GM21367 (cell line): ENCODE measurements around the gene XYLT1.

Experiments used
- ATAC-seq: cut with Tn5 transposase; IDR thresholded peaks from one replicate; pipeline ENCODE4 v1.9.1; 2021; ENCODE audit not compliant: unreplicated experiment

XYLT1 gene

DNA sequence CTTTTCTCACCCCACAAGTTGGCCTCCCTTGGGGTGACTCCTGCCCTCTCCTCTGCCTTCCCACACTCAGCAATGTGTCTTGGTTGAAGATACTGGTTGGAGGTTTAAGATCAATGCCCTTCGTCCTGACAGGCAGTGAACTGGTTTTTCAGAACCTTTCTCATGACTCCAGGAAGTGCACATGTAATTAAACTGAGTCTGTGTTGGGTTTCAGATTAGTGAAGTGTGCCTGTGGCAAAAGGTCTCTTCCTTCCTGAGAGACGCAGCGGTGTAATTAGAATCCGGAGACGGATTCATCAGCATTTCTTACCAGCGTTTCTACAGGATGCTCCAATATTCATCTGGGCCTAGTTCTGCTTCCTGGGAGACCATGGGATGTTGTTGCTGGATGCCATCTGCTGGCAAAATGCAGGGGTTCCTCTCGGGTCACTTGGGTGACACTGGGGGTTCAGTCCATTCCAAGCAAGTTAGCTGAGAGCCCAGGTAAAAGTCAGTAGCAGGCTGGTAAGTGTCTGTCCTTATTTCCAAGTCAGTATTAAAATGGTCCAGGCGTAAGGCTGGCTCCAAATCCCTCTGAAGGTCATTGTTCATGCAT, 233.3 kb downstream of the XYLT1 start:
- ATAC-seq, result no peak

DNA sequence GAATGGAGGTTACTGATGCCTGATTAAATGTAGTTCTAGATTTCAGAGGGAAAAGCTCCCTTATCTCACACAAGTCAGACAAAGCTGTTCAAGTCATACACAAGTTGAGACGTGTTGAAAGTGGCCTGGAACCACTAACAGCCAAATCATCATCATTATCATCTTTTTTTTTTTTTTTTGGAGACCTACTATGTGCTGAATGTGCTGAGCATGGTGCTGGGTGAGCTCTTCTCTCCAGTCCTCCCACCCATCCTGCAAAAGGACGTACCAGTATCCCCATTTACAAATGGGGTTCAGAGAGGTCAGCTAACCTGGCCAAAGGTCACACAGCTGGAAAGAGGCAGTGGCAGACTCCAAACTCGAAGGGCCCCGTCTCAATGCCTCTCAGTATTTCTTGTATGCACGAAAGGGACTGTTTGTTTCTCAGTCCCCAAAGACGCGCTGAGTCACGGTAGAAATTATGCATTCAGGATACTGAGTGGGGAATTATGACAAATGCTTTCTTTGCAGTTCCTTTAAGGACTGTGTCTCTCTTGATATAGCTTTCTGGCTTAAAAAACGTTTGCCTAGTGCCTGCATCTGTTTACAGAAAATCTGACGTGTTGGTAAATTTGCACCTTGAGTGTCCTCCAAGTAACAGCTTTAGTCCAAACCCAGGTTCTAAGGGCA, 235.5 kb downstream of the XYLT1 start:
- ATAC-seq, result no peak

DNA sequence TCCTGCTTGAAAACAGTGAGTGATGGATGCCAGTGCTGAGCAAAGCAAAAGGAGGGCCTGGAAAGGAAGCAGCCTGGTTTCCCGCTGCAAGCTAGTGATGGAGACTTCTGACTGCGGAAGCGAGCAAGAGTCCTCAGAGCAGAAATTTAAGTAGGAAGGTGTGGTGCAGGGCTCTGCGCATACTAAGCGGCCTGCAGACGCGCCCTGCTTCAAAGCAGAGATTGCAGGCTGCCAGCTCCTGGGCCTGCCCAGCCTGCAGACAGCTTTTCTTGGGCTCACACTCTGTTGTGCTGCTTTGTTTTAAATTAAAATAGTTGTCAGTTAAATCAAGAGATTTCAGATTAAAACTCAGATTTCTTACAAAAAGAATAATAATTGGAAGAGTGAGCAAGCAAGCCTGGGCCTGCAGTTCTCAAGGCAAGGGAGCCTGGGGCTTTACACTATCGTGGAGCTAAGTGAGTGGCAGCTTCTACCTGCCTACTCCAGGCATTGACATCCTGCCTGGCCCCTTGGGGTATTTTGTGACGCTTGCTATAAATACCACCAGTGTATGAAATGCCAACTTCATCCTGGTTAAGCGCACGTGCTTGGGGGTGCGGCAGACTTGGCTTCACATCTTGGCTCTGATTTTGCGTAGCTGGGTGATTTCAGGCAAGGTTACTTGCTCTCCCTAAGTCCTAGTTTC, 237.3 kb downstream of the XYLT1 start:
- ATAC-seq, result no peak

DNA sequence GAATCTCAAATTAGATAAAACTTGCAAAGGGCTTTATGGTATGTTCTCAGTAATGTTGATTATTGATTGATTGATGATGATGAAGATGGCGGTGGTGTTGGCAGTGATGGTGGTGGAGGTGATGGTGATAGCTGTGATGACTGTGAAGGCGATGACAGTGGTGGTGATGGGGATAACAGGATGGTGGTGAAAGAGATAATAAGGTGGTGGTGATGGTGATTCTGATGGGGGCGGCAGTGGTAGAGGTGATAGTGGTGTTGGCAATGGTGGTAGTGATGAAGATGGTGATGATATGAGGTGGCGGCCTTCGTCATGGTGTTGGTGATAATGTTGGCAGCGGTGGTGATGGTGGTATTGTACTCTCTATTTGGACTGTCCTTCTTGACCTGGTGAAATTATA, 238.3 kb downstream of the XYLT1 start:
- ATAC-seq, result no peak

DNA sequence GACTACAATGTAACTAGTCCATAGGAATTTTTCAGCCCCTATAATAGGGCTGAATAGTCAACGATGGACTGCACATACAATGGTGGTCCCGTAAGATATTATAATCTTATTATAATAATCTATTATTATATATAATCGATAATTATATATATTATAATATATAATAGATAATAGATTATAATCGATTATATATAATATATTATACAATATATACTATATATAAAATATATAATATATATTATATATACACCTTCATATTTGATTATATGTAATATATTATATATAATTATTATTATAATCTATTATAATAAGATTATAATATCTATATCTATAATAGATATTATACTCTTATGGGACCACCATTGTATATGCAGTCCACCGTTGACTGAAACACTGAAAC, 238.8 kb downstream of the XYLT1 start:
- ATAC-seq, result no peak

DNA sequence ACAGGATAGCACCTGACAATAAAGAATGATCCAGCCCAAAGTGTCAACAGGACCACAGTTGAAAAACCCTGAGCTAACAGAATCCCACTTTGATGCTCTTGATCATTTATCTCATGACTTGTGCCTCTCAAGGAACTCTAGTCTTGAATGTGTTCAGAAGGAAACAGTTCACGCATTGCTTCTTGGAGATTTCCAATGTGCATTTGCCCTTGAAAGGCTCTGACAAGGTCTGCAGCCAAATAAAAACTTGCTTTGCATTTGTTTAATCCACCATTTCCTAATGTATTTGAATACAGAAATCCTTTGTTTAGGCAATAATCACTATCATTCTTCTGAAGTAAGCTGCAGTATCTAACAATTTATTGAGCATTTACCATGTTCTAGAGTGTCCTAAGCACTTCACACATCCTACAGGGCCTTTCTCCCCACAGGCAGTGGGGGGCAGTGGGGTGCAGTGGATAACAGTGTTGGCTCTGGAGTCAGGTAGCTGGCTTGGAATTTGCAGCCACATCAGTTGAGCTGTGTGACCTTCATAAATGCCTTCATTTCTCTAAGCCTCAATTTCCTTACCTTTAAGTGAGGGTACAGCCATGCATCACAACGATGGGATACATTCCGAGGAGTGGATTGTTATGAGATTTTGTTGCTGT, 239.7 kb downstream of the XYLT1 start:
- no peak for ATAC-seq

DNA sequence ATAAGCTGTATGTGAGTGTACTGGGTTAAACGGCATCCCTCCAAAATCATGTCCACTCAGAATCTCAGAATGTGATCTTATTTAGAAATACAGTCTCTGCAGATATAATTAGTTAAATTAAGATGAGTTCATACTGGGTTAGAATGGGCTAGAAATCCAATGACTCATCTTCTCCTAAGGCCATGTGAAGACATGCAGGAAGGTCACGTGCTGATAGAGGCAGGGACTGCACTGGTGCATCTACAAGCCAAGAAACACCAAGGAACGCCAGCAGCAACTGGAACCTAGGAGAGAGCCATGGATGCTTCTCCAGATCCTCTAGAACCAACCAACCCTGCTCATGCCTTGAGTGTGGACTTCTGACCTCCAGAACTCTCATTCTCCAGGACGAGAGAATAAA, 241.0 kb downstream of the XYLT1 start:
- ATAC-seq, result no peak

DNA sequence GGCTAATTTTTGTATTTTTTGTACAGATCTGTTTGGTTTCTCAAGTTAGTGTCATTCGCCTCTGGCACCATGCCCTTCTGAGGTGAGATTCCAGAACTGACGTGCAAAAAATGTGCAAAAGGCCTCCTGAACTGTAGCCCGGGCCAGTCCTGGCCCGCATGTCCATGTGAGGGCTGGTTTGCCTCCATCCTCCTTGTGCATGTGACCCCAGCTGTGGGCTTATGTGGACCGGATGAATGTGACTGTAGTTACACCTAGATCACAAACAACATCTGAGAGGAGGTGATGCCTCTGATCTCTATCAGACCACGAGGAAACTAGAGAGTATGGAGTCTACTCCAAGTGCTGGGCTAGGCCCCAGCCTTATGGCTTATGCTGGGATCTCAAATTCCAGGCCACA, 241.6 kb downstream of the XYLT1 start:
- no peak for ATAC-seq

DNA sequence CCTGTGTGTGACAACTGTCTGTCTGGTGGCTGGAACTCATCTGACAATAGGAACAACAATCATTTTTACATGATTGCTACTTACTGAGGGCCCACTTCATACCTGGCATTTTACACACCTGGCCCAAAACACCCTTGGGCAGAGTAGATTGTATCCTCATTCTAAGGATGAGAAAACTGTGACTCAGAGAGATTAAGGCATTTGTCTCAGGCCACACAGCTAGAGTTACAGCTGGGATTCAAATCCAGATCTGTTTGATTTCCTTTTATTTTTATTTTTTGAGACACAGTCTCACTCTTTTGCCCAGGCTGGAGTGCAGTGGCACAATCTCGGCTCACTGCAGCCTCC, 242.1 kb downstream of the XYLT1 start:
- ATAC-seq, result no peak

DNA sequence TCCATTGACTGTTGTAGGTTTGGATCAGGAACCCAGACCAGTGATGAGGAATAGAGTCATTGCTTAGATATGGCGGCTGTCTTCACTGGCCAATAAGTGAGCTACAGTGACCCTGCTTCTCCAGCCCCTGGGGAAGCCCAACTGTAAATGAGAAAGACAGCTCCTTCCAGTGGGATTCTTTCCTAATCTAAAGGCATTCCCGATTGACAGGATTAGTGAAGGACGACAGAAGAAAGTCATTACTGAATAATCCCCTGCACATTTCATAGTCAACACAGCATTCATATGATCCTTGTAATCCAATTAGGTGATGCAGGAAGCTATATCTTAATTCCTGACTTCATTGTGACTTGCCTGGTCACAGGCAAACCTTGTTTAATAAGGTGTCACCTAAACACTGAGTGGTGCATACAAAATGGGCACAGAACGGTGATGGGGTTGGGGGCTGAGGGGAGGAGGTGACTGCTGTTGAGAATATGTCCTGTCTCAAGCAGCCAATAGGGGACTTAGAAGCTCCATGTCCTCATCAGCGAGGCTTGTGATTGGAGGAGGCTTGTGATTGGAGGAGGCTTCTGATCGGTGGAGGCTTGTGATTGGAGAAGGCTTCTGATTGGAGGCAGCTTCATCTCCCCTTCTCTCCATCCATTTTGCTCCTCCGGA, 242.6 kb downstream of the XYLT1 start:
- no peak for ATAC-seq

DNA sequence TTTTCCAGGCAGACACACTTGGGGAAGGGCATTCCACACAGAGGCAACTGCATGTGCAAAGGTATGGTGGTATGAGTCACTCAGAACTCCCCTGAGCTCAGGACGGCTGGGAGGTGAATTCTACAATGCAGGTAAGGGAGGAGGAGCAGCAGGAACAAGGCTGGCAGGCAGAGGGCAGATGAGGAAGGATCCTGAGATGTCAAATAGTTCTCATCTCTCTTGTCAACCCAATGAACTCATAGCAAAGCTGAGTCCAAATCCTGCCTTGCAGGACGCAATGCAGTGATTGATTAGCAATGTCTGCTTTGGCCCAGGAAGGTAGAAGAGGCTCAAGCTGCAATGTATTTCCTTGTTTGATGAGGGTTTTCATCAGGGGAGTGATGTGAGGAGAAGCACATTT, 243.5 kb downstream of the XYLT1 start:
- ATAC-seq, result no peak

DNA sequence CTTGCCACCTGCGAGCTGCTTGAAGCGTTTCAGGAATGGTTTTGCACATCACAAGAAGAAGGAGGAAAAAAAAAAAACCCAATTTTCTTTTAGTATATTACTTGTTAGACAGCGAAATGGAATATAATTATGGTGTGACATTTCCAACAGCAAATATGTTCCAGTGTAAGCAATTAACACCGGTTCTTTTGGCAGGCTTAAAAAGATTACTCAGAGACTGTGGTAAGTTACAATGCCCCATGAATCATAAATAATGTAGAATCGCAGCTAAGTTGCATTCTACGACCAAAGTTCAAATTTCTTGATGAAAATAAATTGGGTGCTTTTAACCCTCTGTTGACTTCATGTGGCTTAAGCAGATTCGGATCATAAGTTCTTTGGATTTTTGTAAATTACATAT, 245.2 kb downstream of the XYLT1 start:
- no peak for ATAC-seq

DNA sequence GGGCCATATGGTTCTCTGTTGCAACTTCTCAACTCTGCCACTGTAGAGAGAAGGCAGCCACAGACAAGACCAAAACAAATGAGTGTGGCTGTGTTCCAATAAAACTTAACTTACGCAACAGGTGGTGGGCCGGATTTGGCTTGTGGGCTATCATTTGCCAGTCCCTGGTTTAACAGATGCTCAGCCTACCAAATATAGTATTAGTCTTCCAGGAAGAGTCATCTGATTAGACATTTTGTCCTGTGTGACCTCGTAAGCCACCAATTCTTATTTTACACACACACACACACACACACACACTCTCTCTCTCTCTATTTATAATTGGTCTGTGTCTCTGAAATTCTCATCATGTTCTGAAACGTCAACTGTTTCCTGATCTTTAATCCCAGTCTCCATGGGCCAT, 245.9 kb downstream of the XYLT1 start:
- no peak for ATAC-seq

DNA sequence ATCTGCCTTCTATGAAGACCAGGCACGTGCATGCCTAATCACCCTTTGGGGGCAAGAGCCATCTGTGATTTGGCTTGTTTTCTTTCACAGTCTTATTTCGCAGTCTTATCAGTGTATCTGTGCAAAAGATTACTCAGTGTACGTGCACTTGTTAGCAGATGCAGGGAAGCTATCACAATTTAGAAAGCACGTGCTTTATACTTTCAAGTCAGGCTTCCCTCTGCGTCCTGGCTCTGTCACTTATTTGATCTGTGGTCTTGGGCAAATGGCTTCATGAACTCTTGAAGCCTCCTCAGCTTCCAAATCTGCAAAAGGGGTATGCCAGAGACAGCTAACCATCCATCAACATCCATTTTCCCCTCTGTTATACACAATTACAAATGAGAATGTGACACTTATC, 246.4 kb downstream of the XYLT1 start:
- no peak for ATAC-seq

DNA sequence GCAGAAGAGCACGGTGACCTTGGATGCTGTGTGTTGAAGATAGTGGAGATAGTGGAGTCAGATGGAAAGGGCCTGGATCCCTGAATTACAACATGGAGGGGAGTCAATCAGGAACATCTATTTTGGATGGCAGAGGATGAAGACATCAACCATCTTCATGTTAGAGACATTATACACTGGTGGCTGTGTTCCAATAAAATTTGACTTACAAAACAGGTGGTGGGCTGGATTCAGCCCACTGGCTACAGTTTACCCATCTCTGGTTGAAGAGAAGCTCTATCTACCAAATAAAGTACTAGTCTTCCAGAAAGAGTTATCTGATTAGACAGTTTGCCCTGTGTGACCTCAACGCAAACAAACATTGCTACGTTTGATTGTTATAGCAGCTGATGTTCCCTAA, 247.2 kb downstream of the XYLT1 start:
- ATAC-seq, result no peak

DNA sequence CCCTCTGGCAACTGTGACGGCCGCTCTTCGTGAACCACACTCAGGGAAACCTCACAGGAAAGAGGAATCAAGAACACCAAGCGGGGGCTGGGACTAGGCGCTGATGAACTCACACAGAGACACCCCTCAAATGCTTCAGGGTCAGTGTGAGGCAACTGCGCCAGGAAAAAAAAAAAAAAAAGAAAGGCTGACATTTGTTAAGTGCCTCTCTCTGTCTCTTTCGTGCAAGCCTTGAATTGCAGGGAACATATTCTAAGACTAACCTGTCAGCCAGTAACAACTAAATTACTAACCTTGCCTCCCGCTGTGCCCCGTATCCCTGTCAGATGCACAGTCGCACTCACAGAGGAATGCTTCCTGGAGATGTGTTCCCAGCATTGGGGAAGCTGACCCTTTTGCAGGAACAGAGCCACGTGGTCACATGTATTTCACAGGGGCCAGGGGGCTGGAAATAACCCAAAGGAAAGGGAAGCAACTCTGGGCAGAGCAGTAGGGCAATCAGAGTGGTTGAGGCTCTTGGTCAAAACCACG, 247.8 kb downstream of the XYLT1 start:
- no peak for ATAC-seq

DNA sequence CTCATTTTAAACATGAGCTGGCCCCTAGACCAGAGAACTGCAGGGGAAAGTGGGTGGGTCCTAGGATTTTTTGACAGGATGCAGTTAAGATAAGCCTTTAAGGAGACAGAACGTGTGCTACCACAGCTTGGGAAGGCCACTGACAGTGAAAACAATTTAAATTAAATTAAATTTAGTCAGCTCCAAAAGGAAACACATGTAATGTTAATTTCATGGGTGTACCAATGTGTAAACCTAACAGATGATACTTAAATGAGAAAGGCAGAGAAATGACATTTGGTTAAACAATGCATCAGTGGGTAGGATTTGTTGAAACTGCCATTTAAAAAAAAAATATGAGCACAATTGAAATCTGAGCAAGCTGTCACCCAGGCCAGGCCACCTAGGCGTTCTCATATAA, 250.8 kb downstream of the XYLT1 start:
- no peak for ATAC-seq

DNA sequence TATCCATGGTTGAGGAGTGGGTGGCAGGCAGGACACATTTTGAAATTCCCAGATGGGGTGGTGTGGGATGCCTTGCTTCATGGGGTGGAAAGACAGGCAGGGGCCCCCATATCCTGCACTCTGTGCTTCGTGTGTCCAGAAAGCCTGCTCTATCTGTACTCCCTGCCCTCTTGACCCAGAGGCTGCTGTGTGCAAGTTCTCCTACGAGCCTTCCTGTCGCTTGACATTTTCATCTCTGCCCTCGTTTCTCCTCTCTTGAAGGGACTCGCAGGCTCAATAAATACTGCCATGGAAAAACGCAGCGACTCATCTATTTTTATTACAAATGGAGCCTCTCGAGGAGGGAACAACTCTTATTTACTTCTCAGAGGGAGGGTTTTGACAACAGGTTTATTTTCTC, 254.8 kb downstream of the XYLT1 start:
- no peak for ATAC-seq

DNA sequence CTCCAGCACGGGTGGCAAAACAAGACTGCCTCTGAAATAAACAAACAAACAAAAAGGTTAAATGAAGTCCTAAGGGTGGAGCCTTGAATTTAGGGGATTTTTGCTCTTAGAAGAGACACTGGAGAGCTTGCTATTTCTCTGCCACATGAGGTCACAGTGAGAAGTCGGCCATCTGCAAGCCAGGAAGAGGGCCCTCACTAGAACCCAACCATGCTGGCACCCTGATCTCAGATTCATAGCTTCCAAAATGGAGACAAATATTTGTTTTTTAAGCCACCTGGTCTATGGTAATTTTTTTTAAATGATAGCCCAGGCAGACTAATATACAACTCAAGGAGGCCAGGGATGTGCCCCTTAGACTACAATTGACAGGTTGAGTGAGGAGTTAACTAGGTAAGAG, 255.5 kb downstream of the XYLT1 start:
- no peak for ATAC-seq

DNA sequence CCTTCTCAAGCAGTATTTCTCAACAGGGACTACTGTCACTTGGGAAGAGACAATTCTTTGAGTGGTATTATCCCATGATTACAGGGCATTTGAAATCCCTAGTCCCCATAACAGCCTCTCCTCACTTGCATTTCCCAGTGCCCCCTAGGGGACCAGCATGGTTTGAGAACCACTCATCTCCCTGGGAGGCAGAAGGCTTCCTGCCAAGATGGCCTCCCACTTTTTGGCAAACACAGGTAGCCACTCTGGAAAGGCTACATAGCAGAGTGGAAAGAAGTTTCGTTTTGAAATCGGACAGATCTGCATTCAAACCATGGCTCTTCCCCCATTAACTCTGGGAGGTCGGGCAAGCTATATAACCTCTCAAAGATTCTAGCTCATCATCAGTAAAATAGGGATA, 256.8 kb downstream of the XYLT1 start:
- no peak for ATAC-seq

DNA sequence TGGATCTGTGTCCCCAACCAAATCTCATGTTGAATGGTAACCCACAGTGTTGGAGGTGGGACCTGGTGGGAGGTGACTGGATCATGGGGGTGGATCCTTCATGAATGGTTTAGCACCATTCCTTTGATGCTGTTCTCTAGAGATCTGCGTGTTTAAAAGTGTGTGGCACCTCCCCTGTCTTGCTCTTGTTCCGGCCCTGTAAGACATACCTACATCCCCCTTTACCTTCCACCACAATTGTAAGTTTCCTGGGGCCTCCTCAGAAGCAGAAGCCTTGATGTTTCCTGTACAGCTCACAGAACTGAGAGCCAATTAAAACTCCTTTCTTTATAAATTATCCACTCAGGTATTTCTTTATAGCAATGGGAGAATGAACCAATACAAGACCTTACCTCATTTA, 257.7 kb downstream of the XYLT1 start:
- no peak for ATAC-seq

DNA sequence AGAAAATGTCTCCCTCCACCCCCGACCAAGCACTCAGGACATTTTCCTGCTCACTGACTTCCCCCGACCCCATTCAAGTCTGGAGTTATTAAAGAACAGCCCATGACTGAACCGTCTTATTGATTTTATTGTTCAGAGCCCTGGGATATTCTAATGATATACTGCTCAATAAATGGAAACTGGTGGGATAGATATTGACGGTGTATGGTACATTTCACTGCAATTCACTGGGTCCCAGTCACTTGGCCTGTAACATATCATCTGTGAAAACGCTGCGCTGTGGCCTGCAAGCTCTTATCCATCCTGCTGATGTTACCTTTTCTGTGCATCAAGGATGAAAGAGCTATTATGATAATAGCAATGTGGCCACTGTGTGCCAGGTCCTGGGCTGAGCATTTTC, 258.2 kb downstream of the XYLT1 start:
- ATAC-seq, result no peak
